Measurements from ENCODE around the gene TSPAN4.

TSPAN4 gene

DNA sequence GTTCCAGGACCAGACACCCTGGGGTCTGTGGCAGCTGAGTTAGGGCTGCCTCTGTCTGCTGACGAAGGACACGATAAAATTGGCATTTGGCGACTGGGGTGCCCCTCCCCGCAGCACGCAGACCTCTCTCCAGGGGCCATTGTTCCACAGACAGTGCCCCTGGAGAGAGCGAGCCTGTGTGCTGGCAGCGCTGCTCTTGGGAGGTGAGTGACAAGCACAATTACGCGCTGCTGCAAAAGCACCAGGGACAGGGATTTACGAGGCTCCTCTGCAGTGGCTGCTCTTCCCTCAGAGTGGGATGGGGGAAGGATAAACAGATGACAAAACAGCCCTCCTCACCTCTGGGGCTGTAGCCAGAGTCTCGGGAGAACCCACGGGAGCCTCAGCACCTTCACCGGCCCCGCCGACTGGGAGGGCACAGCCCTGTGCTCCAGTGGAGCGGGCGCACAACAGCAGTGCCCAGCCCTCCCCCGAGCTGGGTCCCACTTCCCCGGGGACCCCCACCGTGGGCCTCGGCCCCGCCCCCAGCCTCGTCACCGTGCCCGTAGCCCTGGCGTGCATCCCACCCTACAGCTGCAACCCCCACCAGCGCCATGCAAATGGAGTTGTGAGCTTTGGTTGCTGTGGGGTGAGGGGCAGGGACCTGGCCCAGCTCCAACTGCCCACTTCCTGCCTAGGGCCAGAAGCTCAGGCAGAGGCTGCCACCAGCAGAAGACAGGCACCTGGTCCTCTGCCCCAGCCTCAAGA, 48.3 kb downstream of the TSPAN4 start:
- no peak for DNase-seq

DNA sequence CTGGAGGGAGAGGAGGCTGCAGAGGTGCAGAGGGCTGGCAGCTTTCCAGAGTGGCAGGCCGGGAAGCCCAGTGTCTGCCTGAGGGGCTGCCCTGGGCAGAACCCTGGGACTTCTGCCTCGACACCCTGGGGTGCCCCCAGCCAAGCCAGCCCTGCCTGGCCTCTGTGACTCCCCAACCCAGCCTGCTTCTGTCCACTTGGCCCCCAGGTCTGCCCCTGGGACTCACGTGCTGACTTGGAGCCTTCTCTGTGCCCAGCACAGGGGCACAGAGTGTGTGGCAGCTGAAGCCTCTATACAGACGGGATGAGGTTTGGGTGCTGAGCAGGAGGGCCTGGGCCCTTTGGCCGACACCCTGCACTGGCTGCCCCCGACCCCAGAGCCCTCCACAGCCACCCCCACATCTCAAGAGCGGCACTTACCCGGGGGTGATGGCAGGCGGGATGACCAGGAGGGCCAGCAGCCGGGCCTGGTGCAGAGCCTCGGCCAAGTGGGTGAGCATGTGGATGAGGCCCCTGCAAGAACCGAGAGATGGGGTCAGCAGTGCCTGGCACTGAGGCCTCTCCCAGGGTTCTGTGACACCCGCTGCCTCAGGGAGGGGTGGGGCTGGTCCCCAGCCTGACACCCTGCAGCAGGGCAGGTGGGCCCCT, 50.5 kb downstream of the TSPAN4 start:
- DNase-seq = no peak

DNA sequence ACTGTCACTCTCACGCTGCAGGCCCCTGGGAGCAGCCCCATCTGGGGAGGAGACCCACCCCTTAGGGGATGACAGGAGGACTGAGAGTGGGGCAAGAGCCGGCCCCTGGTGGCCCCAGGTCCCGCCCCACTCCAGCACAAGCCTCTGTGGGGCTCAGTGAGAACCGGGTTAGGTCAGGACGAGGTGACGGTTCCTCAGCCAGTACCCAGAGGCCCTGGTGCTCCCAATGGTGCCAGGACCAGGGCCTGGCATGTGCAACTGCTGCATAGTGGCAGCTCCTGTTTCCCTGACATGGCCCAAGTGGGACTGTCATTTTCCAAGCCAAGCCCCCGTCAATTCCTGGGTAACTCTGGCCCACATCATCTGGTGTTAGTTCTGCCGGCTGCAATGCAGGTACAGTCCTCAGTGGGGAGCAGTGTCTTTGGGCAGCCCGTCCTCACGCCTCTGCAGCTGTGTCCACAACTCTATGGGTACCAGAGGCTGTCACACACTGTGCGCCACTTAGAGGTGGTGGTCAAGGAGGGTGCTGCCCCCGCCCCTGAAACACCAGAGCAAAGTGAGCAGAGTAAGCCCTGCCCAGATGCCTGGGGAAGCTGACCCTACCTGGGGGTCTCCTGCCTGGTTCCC, 52.0 kb downstream of the TSPAN4 start:
- peak in 1 of 2 experiments; percentile 22 for DNase-seq

DNA sequence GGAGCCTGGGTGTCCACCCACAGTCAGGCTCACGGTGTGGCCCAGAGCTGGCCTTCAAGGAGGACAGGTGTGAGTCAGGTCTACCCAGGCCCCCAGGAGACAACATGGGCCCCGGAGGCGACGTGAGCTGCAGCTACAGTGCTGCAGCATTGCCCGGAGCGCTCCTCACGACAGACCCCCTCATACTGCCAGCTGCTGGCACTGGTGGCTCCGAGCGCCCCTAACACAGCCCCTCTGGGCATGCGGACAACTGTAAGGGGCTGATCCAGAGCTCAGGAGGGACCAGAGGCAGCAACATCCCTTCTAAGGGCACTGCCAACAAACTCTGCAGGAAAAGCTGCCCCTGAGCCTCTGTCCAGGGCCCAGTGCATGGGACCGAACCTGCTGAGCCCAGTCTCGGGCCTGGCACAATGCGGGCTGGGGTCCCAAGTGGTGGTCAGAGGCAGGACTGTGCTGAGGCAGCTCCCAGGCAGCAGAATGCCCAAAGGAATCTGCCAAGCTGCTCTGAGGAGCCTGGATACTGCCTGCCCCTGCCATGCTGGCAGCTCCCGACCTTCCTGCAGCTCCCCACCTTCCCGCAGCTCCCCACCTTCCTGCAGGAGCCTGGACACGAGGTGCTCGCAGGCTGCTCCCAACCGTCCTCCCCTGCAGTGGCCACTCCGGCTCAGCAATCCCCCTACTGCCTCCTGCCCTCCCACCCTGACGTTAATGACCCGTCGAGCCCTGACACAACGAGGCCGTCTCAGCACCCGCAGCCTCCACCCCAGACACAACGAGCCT, 52.9 kb downstream of the TSPAN4 start:
- DNase-seq = no peak

DNA sequence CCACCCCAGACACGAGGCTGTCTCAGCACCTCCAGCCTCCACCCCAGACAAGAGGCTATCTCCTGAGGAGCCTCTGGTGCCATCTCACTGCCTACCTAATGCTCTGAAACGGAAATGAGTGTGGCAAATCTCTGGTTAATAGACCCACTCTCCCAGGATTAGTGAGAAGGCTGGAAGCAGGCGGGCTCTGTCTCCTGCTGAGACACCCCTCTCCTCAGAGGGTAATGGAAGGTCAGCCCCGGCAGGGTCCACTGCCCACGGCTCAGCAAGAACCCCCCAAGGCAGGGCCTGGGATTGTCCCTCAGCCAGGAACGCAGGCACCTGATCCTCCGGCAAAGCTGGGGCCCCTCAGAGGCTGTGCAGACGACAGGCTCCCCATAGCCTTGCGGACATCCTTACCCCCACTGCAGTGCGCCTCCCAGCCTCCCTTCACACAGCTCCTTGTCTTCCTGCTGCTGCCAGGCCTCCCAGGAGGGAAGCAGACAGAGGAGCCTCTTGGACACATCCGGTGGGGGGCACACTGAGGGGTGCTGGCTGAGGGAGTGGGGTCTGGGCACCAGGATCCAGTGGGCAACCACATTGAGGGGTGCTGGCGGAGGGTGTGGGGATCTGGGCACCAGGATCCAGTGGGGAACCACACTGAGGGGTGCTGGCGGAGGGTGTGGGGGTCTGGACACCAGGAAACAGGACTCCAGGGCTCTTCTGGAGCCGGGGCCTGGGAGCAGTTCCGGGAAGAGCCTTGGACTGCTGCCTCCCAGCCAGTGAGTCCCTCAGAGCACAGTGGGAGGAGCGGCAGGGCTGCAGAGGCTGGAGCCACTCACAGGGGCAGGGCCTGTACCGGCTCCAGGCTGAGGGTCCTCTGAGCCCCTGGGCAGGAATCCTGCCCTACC, 54.8 kb downstream of the TSPAN4 start:
- no peak for DNase-seq

DNA sequence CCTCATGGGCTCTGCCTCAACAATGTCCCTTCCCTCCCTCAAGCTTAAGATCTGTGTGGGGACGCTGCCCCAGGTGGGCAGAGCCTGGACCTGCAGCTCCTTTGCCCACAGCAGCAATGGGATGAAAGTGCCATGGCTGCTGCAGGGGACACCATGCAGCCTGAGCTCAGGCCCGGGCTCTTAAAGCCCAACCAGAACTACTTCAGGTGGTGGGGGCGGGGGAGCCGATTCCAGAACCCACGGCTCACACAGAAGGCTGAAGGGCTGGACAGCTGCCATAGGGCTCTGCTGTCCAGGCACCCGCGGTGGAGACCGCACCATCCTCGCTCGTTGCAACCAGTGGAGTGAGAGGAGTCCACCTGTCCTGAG, 55.5 kb downstream of the TSPAN4 start:
- DNase-seq = peak; percentile 24 to 37

DNA sequence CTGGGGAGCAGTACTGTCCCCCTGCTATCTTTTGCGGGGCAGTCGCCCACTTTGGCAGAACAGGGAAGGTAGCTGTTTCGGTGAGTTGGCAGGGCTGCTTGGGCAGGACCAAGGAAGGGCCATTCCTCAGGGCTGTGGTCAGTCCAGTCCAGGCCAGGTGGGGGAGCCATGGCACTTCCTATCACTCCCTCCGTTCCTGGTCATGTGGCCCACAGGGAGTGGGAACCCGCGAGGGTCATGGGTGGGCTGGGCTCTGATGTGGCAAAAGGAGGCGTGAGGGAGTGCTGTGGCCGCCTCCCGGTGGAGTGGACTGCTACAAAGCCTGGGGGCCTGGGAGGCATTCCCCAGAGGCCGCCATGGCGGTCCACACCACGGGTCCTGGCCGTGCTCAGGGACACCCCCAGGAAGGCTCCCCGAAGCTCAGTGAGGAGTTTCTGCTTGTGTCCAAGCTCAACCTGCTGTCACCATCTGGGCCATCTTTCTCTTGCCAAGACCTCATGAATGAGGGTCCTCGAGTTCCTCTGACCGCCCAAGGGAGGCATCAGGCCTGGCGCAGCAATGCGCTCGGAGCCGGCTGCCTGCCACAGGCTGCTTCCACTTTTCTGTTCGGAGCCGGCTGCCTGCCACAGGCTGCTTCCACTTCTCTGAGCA, 56.0 kb downstream of the TSPAN4 start:
- DNase-seq = peak in 1 of 2 experiments; percentile 41

DNA sequence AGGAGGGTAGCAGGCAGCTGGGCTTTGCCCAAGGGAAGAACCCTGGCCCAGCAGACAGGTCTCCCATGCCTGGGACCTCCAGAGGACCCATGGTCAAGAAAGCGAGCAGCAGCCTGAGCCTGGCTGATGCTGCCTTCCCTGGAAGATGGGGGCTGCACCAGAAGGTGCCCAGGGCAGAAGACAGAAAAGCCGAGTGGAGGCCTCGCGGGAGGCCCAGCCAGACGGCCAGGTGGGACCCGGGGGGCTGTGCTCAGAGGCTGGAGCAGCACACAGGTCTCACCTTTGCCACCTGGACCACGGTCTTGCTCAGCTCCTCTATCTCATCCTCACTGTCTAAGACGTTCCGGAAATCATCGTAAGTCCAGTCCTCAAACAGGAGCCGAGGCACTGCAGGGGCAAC, 57.1 kb downstream of the TSPAN4 start:
- DNase-seq = no peak

DNA sequence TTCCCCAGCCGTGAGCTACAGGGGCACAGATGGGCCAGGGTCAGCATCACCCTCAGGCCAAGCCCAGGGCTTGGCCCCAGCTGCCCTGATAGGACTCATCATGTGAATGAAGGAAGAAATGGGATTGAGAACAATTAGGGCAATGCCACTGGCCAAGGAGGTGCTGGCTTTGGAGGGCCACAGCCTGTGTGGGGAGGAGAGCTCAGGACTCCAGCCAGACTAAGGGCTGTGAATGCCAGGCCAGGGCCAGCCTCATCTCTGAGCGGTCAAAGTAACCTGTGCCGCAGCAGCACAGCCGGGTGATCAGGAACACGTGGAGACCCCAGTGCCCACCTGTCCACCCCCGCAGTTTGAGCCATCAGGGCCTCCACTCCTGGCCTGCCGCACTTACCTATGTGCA, 57.9 kb downstream of the TSPAN4 start:
- no peak for DNase-seq

DNA sequence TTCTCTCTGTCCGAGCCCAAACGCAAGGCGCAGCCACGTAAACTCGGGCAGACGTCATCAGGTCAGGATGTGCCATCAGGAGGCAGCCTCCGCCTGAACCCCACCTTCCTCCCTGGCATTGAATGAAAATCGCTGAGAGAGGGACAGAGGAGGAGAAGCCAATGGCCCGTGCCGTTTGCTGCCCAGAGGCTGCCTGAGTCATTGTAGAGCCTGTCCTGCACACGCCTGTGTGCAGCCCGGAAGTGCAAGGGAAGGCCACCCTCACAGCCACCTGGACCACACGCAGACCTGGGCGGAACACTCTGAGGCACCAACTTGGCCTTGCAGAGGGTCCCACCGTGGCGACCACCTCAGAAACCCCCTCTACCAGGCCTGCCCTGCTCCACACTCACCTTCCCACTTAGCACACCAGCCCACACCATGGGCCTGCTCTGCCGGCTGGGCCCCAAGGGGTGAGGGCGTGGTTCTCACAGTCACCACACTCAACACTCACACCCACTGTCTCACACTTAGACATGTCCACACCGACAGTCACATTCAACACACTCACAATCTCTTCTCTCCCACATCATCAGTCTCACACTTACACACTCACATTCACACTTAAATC, 58.9 kb downstream of the TSPAN4 start:
- no peak for DNase-seq

DNA sequence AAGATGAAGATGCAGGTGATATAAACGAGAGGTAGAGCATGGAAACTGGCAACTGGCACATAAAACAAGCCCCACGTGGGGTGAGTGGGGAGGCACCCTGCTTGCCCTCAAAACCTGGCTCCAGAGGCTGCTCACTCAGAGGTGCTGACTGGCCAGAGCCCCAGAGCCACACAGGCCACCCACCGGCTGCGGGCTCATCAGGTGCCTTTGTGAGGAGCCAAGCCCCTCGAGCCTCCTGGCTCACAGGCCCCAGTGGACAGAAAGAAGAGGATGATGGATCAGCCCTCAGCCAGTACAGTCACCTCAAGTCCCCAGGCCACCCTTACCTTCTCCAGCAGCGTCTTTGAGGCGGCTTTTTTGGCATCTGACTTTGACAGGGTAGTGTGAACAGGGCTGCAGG, 61.7 kb downstream of the TSPAN4 start:
- no peak for DNase-seq

DNA sequence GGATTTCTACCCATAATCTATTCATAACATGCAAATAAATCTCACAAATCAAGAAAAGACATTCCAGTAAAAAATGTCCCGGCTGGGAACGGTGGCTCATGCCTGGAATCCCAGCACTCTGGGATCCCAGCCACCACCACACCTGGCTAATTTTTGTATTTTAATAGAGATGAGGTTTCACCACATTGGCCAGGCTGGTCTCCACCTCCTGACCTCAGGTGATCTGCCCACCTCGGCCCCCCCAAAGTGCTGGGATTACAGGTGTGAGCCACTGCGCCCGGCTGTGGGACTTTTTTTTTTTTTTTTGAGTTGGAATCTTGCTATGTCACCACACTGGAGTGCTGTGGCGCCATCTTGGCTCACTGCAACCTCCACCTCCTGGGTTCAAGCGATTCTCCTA, 63.3 kb downstream of the TSPAN4 start:
- no peak for DNase-seq

DNA sequence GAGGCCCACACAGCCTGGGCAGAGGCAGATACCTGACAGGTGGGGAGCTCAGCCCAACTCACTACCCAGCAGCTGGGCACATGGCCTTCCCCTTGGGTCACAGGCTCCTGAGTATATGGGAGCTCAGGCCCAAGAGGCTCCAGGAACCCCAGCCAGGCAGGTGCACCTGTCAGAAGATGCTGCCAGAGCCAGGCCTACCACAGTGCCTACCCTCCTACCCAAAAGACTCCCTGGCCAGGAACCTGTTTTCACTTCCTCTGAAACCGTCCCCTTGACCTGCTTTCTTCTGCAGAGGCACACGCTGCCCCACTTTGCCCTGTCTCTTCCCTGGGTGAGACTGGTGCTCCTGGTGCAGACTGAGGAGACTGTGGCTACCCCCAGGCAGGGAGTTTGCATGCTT, 65.0 kb downstream of the TSPAN4 start:
- DNase-seq = no peak

DNA sequence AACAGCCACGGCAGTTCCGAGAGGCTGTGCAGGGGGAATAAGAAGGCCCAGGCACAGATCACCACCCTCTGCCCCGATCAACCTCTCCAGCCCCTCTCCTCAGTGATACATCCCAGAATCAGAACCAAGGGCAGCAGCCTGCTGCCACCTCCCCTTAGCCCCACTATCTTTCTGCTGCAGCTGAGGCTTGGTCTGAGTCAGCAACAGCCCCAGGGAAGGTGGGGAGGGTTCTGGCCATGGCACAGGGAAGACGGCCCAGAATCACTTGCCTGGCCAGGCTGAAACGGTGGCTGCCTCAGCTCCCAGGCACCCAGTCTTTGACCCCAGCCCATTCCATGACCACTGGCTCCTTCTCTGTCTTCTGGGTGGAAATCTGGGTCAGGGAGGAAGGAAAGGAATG, 65.6 kb downstream of the TSPAN4 start:
- no peak for DNase-seq

DNA sequence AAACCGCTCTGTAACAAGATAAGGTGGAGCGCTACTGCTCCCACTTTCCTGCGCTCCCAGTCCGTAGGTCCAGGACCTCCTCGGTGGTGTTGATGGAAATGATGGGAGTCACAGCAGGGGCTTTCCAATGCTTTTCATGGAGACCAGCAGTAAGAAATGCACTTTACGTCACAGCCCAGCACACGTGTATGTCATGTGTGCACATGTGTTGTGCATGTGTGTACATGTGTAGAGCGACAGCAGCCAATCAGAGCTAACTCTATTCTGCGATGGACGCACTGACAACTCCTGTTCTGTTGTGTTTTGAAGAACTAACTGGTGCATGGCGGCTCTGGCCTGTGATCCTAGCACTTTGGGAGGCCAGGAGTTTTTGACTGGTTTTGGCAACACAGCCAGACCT, 66.8 kb downstream of the TSPAN4 start:
- DNase-seq = no peak

DNA sequence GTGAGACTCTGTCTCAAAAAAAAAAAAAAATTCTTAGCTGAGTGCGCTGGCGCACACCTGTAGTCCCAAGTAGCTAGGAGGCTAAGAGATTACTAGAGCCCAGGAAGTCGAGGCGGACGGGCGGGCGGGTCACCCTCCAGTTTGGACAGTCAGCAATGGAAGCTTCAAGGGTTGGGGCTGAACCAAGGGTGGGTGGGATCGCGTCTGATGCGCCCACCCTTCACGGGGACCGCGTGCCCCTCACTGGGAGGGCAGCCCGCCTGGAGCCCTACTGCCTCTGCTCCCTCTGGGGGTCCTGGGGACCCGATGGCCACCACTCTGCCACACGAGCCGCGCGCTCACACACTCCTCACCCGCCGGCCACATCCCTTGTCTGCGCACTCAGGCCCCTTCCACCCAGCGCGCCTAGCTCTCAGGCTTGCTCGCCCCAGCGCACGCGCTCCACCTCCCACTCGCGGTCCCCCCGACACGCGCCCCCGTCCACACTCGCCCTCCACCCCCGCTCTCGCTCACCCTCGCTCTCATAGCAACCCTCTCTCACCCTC, 67.5 kb downstream of the TSPAN4 start:
- DNase-seq = peak in 1 of 2 experiments; percentile 49

DNA sequence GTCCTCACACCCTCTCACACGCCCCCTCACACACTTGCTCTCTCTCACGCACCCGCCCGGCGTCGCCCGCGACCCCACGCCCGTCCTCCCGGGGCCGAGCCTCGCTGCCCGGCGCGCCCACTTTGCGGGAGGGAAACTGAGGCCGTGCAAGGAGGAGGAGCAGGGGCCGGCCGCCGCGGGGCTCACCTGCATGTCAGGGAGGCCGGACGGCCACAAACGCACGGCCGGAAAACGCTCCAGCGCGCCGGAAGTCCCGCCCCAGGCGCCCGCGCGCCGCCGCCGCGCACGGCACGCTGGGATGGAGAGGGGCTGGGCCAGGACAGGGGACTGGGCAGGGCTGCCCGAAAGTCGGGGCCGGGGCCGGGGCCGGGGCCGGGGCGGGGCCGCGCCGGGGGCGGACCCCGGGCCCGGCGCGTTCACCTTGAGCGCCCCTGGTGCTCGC, 68.0 kb downstream of the TSPAN4 start, which contains the start of gene CHID1:
Gene CHID1 (minus strand): TSS at position 222 of the 442 bp plus-strand sequence. CDS start 5,994 bp downstream, outside the sequence.
- DNase-seq = peak; percentile 68 to 96

DNA sequence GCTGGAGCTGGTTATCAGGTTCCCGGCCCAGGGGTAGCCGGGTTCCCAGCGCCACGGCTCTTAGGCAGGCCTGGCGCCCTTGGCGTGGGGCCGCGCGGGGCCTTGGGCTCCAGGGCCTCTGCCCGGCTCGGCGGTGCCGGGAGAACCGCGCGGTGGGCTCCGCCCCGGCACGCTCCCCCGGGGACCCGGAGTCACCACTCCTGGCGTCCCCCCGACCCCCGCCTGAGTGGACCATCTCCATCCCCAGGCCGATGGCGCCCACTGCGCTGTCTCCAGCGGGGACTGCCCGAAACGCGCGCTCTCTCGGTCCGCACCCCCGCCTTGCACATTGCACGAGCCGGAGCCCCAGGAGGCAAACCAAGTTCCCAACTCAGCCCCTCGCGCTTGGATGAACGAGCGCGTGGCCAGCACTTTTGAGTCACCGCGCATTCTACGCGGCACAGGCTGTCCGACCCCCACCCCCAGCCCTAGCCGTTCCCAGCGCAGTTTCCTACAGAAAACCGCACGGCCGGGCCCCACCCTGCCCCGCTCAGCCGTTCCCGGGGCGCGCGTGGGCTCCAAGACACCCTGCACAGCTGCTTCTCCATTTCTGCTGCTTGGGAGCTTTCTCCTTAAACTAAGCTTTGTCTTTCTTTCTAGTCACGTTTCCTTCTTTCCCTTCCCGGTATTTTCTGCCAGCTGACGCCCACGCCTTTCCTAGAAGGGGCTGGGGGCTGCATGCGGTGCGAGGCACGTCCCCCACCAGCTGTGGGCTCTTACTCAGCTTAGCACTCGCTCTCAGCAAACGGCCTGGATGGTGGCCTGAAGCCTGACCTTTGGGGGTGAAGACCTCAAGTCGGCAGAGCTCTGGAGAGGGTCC, 68.6 kb downstream of the TSPAN4 start:
- DNase-seq = peak in 1 of 2 experiments; percentile 71

DNA sequence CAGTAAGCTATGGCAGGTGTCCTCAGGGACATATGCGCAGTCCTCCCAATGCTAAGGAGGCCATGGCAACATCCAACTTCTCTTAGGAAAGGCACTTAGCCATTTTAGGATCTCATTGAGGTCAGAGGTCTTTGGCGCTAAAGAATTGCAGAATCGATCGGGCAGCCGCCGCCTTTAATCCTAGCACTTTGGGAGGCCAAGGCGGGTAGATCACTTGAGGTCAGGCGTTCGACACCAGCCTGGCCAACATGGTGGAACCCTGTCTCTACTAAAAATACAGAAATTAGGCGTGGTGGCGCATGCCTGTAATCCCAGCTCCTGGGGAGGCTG, 69.2 kb downstream of the TSPAN4 start:
- DNase-seq = no peak

DNA sequence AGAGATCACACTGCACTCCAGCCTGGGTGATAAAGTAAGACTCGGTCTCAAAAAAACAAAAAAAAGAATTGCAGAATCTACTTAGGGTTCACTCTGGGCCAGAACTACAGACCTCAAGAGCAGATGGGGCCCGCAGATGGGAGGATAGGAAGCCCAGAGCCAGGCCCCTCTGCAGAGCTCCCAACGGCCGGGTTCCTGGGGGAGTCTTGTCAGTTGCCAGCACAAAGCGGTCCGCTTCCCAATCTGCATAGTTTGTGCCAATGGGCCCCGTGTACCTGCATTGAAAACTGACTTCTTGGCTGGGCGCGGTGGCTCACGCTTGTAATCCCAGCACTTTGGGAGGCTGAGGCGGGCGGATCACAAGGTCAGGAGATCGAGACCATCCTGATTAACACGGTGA, 69.6 kb downstream of the TSPAN4 start:
- DNase-seq = no peak

Data from NCI-H526 (cell line).